HG03135 (cell line): ENCODE measurements around the gene ANKUB1.

Experiments used
- ATAC-seq: cut with Tn5 transposase; IDR thresholded peaks from one replicate; pipeline ENCODE4 v1.9.1; 2021; ENCODE audit warnings: mild to moderate bottlenecking, moderate library complexity; ENCODE audit not compliant: unreplicated experiment

ANKUB1 gene

GRCh38 chr3:149765762-149766334 is 26.5 kb downstream of the ANKUB1 start:
- ATAC-seq: no peak

GRCh38 chr3:149764302-149764701 is 28.1 kb downstream of the ANKUB1 start:
- no peak for ATAC-seq

DNA sequence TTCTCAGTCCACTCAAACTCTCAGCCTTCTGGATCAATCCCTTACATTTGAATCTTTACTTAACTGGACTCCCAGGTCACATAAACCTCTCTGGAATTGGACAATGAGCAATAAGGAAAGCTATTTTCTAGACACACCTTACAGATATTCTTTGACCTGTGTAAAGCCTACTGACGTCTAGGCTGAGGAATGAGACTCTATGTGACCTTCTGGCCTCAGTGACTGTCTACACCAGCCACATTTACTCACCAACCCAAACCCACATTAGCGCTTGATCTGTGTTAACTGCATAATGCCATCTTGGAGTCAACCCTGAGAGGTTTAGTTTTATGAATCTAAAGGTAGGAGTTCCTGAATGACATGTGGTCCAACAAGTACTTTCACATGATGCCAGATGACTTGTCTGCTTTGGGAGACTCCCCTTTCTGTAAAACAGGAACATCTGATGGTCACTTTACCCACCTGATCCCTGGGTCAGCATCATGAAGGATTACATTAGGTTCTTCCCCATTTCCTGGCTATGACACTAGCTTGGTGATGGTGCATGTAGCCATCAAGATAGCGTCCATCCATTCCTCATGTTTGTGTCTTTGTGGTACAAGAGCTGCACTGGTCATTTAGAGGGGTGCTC is 28.7 kb downstream of the ANKUB1 start:
- ATAC-seq: no peak

DNA sequence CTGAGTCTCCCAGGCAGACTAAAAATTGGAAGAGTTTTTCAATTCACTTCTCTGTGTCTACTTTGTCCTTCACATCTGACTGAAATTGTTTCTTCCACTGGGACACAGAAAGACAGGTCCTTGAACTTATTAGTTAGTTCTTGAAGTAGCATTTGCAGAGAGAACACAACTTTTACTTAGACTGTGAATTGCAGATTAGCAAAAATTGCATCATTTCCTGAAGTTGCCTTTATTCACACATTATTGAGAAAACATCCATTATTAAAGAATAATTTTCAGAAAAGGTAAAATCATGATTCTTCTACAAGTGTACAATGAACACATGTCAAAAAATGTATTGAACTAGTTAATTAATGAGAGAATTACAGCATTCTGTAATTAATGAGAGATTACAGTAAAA is 38.6 kb downstream of the ANKUB1 start:
- no peak for ATAC-seq

- no peak for ATAC-seq
Observed at GRCh38 chr3:149752788-149753136, 39.6 kb downstream of the ANKUB1 start.

- ATAC-seq: peak; percentile 99
Observed at GRCh38 chr3:149752051-149752787, 40.1 kb downstream of the ANKUB1 start, which contains the start of gene COMMD2. Gene COMMD2, minus strand, starts transcription at chr3:149752489. Its CDS starts 45 bp downstream, at chr3:149752444.

- ATAC-seq: no peak
Observed at GRCh38 chr3:149751551-149751950, 40.8 kb downstream of the ANKUB1 start.

GRCh38 chr3:149744606-149745005 is 47.7 kb downstream of the ANKUB1 start:
- ATAC-seq: no peak

DNA sequence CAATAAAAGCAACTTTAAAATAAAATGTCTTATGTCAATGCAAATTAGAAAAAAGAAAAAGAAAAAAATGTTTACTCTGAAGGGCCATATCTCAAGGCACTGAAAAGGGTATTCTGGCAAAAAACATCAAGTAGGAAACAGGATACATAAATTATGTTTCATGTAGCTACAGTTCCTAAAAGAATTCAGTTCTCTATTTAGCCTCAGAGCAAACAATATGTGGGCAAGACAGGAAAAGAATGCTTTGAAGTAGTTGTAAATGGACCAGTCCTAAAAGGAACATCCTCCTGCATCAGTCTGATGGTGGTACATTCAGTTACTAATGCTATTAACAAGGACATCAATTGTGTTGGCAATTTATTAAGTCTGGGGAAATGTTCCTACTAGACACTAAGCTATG is 48.2 kb downstream of the ANKUB1 start:
- ATAC-seq: no peak

DNA sequence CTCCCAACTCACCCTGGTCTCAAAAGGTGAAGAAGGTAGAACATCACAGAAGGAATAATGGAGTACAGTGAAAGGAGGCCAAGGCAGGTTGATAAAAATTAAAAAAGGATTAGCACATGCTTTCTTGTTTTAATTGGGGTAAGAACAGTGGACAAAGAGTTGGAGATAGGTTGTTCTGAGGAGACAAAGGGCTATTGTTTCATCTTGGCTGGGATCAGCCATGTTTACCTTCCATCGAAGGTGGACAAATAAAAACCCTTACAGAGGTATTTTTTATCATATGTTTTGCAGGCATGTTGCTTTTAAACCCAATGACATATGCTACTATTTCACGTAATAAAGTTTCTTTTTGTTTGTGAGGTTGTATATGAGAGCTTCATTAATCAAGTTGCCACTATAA is 53.0 kb downstream of the ANKUB1 start:
- no peak for ATAC-seq

- no peak for ATAC-seq
Observed at GRCh38 chr3:149738876-149739275, 53.5 kb downstream of the ANKUB1 start.

- ATAC-seq: no peak
Observed at GRCh38 chr3:149736953-149737205, 55.5 kb downstream of the ANKUB1 start.

DNA sequence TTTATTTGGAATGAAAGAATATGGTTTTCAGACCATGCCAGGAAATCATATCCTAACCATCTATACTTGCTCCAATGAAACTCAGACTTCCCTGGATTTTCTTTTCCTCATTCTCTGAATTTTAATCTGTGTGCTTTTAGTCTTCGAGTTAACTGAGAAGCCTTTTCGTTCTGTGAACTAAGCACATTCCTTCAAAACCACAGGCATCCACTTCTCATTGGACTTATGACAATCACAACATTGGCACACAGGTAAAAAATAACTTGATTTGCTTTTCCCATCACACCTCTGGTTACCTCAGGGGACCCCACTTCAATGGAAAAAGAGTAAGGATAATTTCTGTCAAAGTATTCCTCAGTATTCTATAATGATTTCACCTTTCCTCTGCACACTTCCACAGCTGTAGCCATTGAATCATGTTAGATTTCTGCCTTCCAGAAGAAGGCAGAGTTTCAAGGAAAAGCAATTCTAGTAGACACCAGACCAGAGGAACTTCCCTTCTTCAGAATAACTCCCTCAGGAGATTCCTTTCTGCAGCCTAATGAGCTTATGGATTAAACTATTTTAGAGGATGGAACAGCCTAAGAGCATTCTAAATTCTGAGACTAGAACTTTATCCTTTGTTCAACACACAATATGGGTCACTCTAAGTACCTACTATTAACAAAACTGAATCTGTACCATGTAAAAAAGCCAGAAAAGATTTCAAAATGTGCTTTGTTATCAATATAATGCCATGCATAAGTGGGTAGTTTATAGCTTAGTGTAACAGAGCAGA is 56.0 kb downstream of the ANKUB1 start:
- no peak for ATAC-seq

DNA sequence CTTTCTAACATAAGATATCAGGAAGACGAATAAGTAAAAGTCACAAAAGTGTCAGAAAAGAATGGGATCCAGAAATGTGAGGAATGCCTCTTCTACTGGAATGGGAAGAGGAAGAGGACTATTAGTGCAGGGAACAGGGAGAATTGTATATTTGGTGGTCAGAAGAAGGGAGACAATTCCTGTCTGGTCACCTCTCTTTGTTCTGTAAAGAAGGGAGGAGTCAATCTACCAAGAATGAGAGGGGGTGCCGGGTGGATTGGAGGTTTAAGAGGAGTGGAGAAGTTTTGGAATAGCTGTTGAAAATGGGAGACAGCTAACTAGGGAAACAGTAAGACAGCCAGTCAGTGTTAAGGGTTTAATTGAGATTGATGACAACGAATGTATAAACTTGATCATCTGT is 60.1 kb downstream of the ANKUB1 start:
- ATAC-seq: no peak

DNA sequence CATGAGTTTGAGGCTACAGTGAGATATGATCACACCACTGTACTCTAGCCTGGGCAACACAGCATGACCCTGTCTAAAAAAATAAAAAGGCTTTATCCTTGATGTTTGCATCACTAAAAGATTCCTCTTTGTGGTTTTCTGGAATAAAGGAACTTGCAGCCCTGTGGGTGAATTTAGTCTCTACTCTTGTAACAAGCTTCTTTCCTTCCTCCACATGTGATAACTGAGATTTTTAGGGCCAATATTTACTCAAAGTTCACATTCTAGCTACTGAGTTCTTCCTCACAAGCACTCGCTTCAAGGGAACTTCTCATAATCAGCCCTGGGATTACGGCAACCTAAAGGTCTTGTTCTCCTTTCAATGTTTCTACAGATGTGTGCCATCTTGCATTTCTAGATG is 64.7 kb downstream of the ANKUB1 start:
- no peak for ATAC-seq

DNA sequence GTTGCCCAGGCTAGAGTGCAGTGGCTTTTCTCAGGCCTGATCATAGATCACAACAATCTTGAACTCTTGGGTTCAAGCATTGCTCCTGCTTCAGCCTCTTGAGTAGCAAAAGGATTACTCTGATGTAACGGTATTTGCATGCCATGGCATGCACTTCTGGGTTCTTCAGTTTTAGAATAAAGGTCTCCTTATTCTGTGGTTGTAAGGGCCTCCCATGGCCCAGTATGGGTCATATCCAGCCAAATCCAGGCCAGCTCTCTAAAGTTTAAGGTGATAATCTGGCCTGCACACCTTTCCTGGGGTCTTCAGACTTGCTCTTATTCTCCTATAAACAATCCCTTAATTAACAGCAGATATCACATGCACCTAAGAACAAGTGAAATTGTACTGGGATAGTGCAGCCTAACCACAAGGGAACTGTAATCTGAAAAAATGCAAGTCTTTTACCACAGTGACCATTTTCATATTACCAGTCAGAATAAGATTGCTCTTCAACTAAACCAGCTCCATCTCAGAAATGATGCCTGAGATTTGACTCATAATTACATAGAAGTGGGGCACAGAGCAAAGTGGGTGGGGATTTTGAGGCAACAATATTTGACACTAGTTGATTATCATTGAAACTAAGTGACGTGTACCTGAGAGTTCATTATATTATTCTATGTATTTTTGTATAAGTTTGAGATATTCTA is 65.5 kb downstream of the ANKUB1 start:
- peak; percentile 88 for ATAC-seq

GRCh38 chr3:149723781-149724180 is 68.6 kb downstream of the ANKUB1 start:
- no peak for ATAC-seq

- no peak for ATAC-seq
Observed at GRCh38 chr3:149720918-149721317, 71.4 kb downstream of the ANKUB1 start.

DNA sequence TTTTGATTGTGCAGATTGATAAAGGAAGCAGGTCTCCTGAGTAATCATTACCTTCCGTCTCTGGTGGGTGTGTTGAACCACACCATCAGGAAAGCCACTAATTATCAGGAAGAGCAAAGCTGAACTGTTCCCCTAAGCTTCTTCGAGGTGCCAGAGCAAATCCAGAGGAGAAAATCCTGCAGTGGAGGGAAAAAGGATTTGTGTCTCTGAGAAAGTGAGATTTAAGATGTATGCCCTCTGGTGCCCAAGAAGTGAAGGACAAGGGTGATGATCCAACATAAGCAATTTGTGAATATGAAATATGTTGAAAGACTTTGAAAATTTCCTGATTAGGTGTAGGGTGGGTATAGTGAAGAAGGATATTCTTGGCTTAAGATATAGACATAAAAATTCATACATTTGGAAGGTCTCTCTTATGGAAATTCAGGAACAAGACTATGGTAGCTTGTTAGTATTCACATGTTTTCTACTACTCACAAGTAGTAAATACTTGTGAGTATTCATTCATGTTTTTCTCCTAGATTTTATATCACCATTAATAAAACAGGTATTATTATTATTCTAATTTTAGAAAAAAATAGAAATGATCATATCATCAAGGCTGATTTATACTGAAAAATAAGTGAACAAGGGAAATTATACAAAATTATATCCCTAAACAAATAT is 74.8 kb downstream of the ANKUB1 start:
- ATAC-seq: peak; percentile 55

DNA sequence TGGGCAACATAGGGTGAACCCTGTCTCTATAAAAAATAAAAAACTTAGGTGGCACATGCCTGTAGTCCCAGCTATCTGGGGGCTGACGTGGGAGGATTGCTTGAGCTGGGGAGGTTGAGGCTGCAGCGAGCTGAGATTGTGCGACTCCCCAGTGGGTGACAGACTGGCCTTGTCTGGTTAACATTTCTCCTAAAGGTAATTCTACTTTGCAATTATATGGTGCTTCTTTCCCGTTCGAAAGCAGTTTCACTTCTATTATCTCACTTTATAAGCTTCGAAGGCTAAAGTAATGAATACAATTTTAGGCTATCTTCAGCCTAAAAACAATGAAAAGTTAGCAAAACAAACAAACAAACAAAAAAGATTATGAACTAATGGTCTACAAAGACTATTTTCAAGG is 75.4 kb downstream of the ANKUB1 start:
- no peak for ATAC-seq

- ATAC-seq: no peak
Observed at GRCh38 chr3:149715247-149715646, 77.1 kb downstream of the ANKUB1 start.
